ENCODE data around the gene PRKCG.
"Not testable (repeated sequence)": the region's sequence is repeated elsewhere in the genome, so short reads cannot be mapped to it uniquely, and the experiment has no call there.

PRKCG gene

DNA sequence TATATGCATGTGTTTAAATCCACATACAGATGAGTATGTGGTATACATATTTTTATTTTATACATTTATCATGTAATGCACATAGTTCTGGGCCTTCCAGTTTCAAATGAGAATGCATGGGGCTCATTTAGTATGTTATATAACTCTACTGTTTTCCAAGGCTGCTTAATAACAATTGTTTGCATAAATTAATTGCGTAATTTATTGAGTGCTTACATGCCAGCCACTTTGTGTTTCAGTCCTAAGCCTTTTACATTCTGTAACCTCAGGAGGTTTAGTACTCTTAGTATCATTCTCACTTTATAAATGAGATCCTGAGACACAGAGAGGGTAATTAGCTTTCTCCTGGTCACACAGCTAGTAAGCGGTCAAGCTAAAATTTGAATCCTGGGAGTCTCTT, 64.0 kb downstream of the PRKCG start:
- DNase-seq = no peak

- DNase-seq = no peak
Observed at GRCh38 chr19:53947624-53948023, 65.6 kb downstream of the PRKCG start.

- DNase-seq = not testable (repeated sequence)
Observed at GRCh38 chr19:53948611-53949010, 66.6 kb downstream of the PRKCG start.

GRCh38 chr19:53951436-53951835, 69.4 kb downstream of the PRKCG start:
- DNase-seq = no peak

DNA sequence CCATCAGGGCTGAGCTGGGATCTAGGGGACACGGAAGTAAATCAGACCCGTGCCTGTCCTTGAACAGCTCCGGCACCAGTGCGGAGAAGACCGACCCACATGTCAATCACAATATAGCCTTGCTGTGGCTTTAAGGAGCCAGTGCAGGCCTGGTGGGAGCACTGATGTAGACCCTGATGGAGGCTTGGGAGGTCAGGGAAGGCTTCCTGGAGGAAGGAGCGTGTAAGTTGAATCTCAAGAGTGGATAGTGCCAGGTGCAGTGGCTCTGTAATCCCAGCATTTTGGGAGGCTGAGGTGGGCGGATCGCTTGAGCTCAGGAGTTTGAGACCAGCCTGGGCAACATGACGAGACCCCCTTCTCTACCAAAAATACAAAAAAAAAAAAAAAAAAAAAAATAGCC, 70.0 kb downstream of the PRKCG start:
- no peak for DNase-seq

DNA sequence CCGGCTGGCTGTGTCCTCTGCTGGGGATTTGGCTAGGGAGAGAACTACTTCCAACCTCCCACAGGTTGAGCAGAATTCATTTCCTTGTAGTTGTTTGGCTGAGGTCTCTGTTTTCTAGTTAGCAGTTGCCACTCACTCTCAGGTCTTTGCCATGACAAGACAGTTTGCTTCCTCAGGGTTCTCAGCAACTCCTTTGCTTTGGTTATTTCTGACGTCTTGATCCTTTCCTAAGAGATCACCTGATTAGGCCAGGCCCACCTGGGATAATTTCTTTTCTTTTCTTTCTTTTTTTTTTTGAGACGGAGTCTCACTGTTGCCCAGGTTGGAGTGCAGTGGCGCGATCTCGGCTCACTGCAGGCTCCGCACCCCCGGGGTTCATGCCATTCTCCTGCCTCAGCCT, 71.4 kb downstream of the PRKCG start:
- DNase-seq = no peak
